Measurements from ENCODE around the gene GMDS.

The GMDS gene

DNA sequence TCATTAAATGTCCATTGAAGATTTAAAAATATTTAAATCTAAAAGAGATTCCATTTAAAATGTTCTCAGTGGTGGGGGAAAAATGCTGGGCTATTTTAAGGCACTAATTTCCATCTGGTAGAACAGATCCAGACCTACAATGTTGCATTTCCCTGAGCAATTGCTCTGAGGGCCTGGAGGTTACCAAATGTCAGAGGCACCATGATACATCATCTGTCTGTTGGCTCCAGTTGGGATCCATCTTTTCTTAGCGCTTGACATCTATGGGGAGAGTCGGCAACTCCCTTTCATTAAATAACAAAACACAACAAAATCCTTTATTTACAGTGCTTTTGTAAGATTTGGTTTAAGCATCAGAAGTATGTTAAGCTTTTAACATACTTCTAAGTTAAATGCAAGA, 411.2 kb downstream of the GMDS start:
- Histone ChIP-seq H3K36me3 (replicated peaks; ENCODE audit: low read depth, low read length) (peaks cover 3% of the 10 kb centered on the region), H3K4me1 (ENCODE audit: low read length) (no peaks in the 10 kb centered on the region), H2AFZ (ENCODE audit: low read depth, low read length) (no peak overlapping the region), H3K9ac (ENCODE audit: low read length) (no peak overlapping the region), H4K20me1 (ENCODE audit: insufficient read depth, low read length) (no peaks in the 10 kb centered on the region), H3K79me2 (ENCODE audit: low read length) (no peaks in the 10 kb centered on the region), H3K27ac (ENCODE audit: low read length) (no peak overlapping the region), H3K4me2 (ENCODE audit: low read length) (no peak overlapping the region), H3K4me3 (ENCODE audit: low read length) (no peak overlapping the region), H3K9me3 (ENCODE audit: insufficient read depth, low read length) (no peaks in the 10 kb centered on the region), H3K27me3 (ENCODE audit: low read depth, low read length) (no peaks in the 10 kb centered on the region)
- TF ChIP-seq EZH2phosphoT487 (IDR thresholded peaks at IDR 0.05; ENCODE audit: low read depth), result no peak
- TF ChIP-seq, protein P1, sequence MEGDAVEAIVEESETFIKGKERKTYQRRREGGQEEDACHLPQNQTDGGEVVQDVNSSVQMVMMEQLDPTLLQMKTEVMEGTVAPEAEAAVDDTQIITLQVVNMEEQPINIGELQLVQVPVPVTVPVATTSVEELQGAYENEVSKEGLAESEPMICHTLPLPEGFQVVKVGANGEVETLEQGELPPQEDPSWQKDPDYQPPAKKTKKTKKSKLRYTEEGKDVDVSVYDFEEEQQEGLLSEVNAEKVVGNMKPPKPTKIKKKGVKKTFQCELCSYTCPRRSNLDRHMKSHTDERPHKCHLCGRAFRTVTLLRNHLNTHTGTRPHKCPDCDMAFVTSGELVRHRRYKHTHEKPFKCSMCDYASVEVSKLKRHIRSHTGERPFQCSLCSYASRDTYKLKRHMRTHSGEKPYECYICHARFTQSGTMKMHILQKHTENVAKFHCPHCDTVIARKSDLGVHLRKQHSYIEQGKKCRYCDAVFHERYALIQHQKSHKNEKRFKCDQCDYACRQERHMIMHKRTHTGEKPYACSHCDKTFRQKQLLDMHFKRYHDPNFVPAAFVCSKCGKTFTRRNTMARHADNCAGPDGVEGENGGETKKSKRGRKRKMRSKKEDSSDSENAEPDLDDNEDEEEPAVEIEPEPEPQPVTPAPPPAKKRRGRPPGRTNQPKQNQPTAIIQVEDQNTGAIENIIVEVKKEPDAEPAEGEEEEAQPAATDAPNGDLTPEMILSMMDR (IDR thresholded peaks at IDR 0.05; ENCODE audit: low read depth, low read length), result no peak

DNA sequence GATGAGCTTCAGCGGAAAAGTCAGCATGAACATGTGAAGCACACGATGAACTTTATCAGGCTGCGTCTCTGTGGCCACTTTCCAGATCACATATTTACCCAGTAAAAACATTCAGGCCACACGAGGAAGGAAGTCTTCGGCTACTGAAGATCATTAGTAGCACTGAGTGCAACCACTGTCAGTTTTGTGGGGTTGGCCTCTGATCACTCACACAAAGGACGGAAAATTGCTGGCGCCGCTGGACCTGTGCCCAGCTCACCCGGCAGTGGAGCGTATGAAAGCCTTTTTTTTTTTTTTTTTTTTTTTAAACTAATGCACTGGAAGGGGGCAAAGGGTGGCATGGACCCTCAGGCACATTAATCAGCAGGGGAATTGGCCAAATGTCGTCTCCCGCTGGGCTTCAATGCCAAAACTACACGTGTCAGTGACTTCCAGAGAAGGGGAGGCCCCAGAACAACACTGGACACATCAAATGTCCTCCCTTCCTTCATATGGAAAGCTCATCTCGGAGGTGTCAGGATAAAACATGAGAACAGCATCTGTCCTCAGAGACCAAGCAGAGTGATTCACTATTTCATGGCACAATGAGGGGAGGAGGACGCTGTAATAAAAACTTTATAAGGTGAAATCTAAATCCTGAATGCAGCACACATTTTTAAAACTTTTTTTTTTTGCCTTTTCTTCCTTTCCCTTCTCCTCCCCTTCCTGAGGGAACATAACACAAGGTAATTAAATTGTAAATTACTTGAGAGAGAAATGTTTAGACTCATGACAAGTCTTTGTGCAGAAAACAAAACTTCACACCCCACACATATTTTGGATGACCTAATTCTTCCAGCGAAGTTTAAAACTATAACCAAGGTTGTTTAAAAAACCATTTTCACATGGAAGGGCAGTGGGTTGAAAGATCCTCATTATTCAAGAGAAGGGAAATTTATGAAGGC, 412.3 kb downstream of the GMDS start:
- H3K4me2 ChIP-seq (ENCODE audit: low read length), result no peak overlapping the region
- H3K9ac ChIP-seq (ENCODE audit: low read length), result no peak overlapping the region
- H3K36me3 ChIP-seq (replicated peaks; ENCODE audit: low read depth, low read length), result peaks cover 9% of the 10 kb centered on the region
- TF ChIP-seq EZH2phosphoT487 (IDR thresholded peaks at IDR 0.05; ENCODE audit: low read depth), result no peak
- TF ChIP-seq, protein P1 (IDR thresholded peaks at IDR 0.05; ENCODE audit: low read depth, low read length), result no peak
- no peaks in the 10 kb centered on the region for H3K79me2 ChIP-seq (ENCODE audit: low read length)
- H4K20me1 ChIP-seq (ENCODE audit: insufficient read depth, low read length), result no peaks in the 10 kb centered on the region
- peaks cover 8% of the 10 kb centered on the region; the same call in 1 of the 2 replicates for H3K9me3 ChIP-seq (ENCODE audit: insufficient read depth, low read length)
- H3K27me3 ChIP-seq (ENCODE audit: low read depth, low read length), result no peaks in the 10 kb centered on the region
- no peak overlapping the region for H2AFZ ChIP-seq (ENCODE audit: low read depth, low read length)
- no peaks in the 10 kb centered on the region for H3K4me1 ChIP-seq (ENCODE audit: low read length)
- no peak overlapping the region for H3K4me3 ChIP-seq (ENCODE audit: low read length)
- no peak overlapping the region for H3K27ac ChIP-seq (ENCODE audit: low read length)

DNA sequence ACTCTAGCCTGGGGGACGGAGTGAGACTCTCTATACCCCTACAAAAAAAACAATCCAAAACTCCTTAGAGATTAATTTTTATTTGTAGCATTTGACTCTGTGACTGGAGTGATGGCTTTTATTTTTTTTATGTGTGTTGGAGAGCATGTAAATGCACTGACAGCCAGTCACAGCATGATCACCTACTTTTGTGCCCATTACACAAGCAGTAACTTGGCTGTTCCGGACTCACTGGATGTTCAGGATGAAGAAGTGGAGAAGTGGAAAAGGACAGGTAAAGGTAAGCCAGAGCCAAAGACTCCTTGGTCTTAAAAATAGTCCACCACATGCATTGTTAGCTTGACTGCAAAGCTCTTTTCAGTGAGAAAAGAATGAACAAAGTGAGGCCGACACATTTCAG, 413.0 kb downstream of the GMDS start:
- H3K36me3 ChIP-seq (replicated peaks; ENCODE audit: low read depth, low read length), result peaks cover 14% of the 10 kb centered on the region
- H3K27ac ChIP-seq (ENCODE audit: low read length), result no peak overlapping the region
- no peak overlapping the region for H3K9ac ChIP-seq (ENCODE audit: low read length)
- H3K9me3 ChIP-seq (ENCODE audit: insufficient read depth, low read length), result peaks cover 15% of the 10 kb centered on the region; the same call in 1 of the 2 replicates
- H3K4me3 ChIP-seq (ENCODE audit: low read length), result no peak overlapping the region
- H3K4me2 ChIP-seq (ENCODE audit: low read length), result no peak overlapping the region
- H3K4me1 ChIP-seq (ENCODE audit: low read length), result no peaks in the 10 kb centered on the region
- no peak overlapping the region for H2AFZ ChIP-seq (ENCODE audit: low read depth, low read length)
- no peaks in the 10 kb centered on the region for H3K27me3 ChIP-seq (ENCODE audit: low read depth, low read length)
- no peak for TF ChIP-seq EZH2phosphoT487 (IDR thresholded peaks at IDR 0.05; ENCODE audit: low read depth)
- TF ChIP-seq, protein P1 (IDR thresholded peaks at IDR 0.05; ENCODE audit: low read depth, low read length), result no peak
- no peaks in the 10 kb centered on the region for H4K20me1 ChIP-seq (ENCODE audit: insufficient read depth, low read length)
- no peaks in the 10 kb centered on the region for H3K79me2 ChIP-seq (ENCODE audit: low read length)

DNA sequence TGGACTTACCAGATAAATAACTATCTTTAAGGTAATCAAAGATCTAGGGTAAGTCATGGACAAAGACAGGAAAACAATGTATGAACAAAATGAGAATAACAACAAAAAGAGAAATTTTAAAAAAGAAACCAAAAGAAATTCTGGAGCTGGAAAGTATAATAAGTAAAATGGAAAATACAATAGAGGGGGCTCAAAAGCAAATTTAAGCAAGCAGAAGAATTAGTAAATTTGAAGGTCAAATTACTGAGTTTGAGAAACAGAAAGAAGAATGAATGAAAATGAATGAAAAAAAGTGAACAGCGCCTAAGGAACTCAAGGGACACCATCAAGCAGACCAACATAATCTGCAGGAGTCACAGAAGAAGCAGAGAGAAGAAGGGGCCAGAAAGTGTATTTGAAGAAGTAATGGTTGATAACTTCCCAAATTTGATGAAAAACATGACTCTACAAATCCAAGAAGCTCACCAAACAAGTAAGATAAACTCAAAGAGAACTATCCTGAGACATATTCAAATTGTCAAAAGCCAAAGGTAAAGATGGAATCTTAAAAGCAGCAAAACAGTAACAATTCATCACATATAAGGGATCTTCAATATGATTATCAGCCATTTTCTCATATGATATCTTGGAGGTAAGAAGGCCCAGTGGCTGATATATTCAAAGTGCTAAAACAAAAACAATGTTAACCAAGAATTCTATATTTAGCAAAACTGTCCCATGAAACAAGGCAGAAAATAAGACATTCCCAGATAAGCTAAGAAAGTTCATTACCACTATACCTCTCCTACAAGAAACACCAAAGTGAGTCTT, 417.2 kb downstream of the GMDS start:
- no peak overlapping the region for H3K27ac ChIP-seq (ENCODE audit: low read length)
- TF ChIP-seq, protein P1 (IDR thresholded peaks at IDR 0.05; ENCODE audit: low read depth, low read length), result no peak
- TF ChIP-seq EZH2phosphoT487 (IDR thresholded peaks at IDR 0.05; ENCODE audit: low read depth), result no peak
- H3K9me3 ChIP-seq (ENCODE audit: insufficient read depth, low read length), result peaks cover 24% of the 10 kb centered on the region
- no peak overlapping the region for H2AFZ ChIP-seq (ENCODE audit: low read depth, low read length)
- H3K79me2 ChIP-seq (ENCODE audit: low read length), result no peaks in the 10 kb centered on the region
- no peak overlapping the region for H3K4me3 ChIP-seq (ENCODE audit: low read length)
- no peak overlapping the region for H3K4me2 ChIP-seq (ENCODE audit: low read length)
- peaks cover 35% of the 10 kb centered on the region for H3K36me3 ChIP-seq (replicated peaks; ENCODE audit: low read depth, low read length)
- H3K4me1 ChIP-seq (ENCODE audit: low read length), result peaks cover 28% of the 10 kb centered on the region
- H4K20me1 ChIP-seq (ENCODE audit: insufficient read depth, low read length), result no peaks in the 10 kb centered on the region
- H3K9ac ChIP-seq (ENCODE audit: low read length), result no peak overlapping the region
- H3K27me3 ChIP-seq (ENCODE audit: low read depth, low read length), result no peaks in the 10 kb centered on the region

Data from OCI-LY3 (cell line).